SK-N-SH (cell line): Measurements from ENCODE around the gene MRTFB.

Source experiments
- CTCF ChIP-seq: fragments of 200-600 bp; sonication (generic); IDR thresholded peaks from 2 replicates; pipeline ENCODE4 v1.6.1; 2017; ENCODE audit warnings: antibody characterized with exemption, mild to moderate bottlenecking, moderate library complexity
- EP300 ChIP-seq, 2 experiments: IDR thresholded peaks; 2 replicates each; pipeline versions ENCODE4 v1.4.0 to v1.6.1; 2012; ENCODE audit warnings: borderline replicate concordance in 1 of 2, low read depth in 1 of 2, low read length in 1 of 2
- MXI1 ChIP-seq: IDR thresholded peaks from 2 replicates; pipeline ENCODE4 v1.6.1; 2012; ENCODE audit warnings: mild to moderate bottlenecking, low read depth, low read length, improper control_type of control experiment
- REST ChIP-seq: IDR thresholded peaks from 2 replicates; pipeline ENCODE4 v1.6.1; 2012; ENCODE audit warnings: mild to moderate bottlenecking, low read depth, low read length, moderate library complexity
- SMC3 ChIP-seq: IDR thresholded peaks from 2 replicates; pipeline ENCODE4 v1.6.1; 2012; ENCODE audit warnings: low read depth, low read length, improper control_type of control experiment
- TAF1 ChIP-seq: IDR thresholded peaks from 2 replicates; pipeline ENCODE4 v1.6.1; 2012; ENCODE audit warnings: low read depth, mild to moderate bottlenecking, low read length, moderate library complexity, borderline replicate concordance
- USF2 ChIP-seq: fragments of 150-350 bp; IDR thresholded peaks from 2 replicates; pipeline ENCODE4 v1.6.1; 2017; ENCODE audit warnings: antibody characterized with exemption, low read length, low read depth, borderline replicate concordance
- TF ChIP-seq, protein P1 (sequence below): IDR thresholded peaks from 2 replicates; pipeline ENCODE4 v1.4.0; 2012; ENCODE audit warnings: low read depth

DNA sequence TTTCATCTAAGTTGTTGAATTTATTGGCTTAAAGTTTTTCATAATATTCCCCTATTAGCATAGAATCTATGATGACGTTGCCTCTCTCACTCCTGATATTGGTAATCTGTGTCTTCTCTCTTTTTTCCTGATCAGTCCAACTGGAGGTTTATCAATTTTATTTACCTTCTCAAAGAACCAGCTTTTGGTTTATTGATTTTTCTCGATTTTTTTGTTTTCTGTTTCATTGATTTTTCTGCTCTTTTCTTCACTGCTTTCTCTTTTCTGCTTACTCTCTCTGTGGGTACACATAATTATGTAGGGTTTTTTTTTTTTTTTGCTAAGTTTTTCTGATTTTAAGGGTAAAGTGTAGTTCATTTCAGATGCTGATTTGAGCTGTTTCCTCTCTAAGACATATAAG lies 29.7 kb downstream of the MRTFB start:
- TF ChIP-seq CTCF (no peak), EP300 (IDR thresholded peaks at IDR 0.05; ENCODE audit: borderline replicate concordance in 1 of 2, low read depth in 1 of 2, low read length in 1 of 2) (no peak), SMC3 (no peak), USF2 (no peak), REST (no peak), TAF1 (no peak), MXI1 (no peak)
- TF ChIP-seq, protein P1, sequence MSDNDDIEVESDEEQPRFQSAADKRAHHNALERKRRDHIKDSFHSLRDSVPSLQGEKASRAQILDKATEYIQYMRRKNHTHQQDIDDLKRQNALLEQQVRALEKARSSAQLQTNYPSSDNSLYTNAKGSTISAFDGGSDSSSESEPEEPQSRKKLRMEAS, result no peak
